ENCODE data around the gene SCARF2. TPM values are rescaled to one million over a fixed set of nuclear protein-coding genes. Genes with fewer than 3 reads are reported as not detected.
"Not testable (repeated sequence)": the region's sequence is repeated elsewhere in the genome, so short reads cannot be mapped to it uniquely, and the experiment has no call there.

The SCARF2 gene
- total RNA-seq, 2 experiments from 2014 or later = 2.5 to 3.1 TPM

- ChIA-PET CTCF (no interaction called here), POLR2A (no interaction called here)
- TF ChIP-seq, protein P1, sequence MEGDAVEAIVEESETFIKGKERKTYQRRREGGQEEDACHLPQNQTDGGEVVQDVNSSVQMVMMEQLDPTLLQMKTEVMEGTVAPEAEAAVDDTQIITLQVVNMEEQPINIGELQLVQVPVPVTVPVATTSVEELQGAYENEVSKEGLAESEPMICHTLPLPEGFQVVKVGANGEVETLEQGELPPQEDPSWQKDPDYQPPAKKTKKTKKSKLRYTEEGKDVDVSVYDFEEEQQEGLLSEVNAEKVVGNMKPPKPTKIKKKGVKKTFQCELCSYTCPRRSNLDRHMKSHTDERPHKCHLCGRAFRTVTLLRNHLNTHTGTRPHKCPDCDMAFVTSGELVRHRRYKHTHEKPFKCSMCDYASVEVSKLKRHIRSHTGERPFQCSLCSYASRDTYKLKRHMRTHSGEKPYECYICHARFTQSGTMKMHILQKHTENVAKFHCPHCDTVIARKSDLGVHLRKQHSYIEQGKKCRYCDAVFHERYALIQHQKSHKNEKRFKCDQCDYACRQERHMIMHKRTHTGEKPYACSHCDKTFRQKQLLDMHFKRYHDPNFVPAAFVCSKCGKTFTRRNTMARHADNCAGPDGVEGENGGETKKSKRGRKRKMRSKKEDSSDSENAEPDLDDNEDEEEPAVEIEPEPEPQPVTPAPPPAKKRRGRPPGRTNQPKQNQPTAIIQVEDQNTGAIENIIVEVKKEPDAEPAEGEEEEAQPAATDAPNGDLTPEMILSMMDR (IDR thresholded peaks at IDR 0.05) = no peak
- peaks cover 0 to 5% of the 10 kb centered on the region in 2 experiments for H3K27me3 ChIP-seq (ENCODE audit: control insufficient read depth in 1 of 2, insufficient read depth in 2 of 2, low read length in 2 of 2)
- H3K4me3 ChIP-seq (ENCODE audit: low read length) = no peak overlapping the region
- no peak overlapping the region for H3K4me3 Mint-ChIP-seq
- no peak for DNase-seq
- H3K27ac ChIP-seq (ENCODE audit: low read depth in 1 of 2, low read length in 2 of 2) = no peak overlapping the region
- intact Hi-C loops (cut with DNase I, micrococcal nuclease) = no loop called here
- H3K27ac Mint-ChIP-seq = no peak overlapping the region
- ATAC-seq (ENCODE audit: poor library complexity) = no peak
- H3K27me3 Mint-ChIP-seq = no peaks in the 10 kb centered on the region
- no peaks in the 10 kb centered on the region for H3K4me1 Mint-ChIP-seq (ENCODE audit: low read depth)
- no peaks in the 10 kb centered on the region for H3K36me3 ChIP-seq (ENCODE audit: insufficient read depth, low read length)
- peaks cover 4% of the 10 kb centered on the region for H3K36me3 Mint-ChIP-seq (ENCODE audit: low read depth)
- no peaks in the 10 kb centered on the region for H3K4me1 ChIP-seq (ENCODE audit: insufficient read depth, low read length)
- no peaks in the 10 kb centered on the region for H3K9me3 ChIP-seq (ENCODE audit: control insufficient read depth in 1 of 2, insufficient read depth in 1 of 2, low read length in 2 of 2)
- H3K9me3 Mint-ChIP-seq = no peaks in the 10 kb centered on the region
Observed at GRCh38 chr22:20412474-20413216, 25.0 kb downstream of the SCARF2 start.

DNA sequence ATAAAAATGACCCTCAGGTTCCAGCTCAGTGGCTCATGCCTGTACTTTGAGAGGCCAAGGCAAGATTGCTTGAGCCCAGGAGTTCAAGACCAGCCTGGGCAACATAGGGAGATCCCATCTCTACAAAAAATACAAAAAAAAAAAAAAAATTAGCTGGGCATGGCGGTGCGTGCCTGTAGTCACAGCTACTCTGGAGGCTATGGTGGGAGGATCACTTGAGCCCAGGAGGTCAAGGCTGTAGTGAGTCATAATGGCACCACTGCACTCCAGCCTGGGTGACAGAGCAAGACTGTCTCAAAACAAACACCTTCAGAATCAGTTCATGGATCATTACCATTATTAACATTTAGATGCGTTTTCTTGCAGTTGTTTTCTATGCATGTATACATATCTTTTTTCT is 28.2 kb downstream of the SCARF2 start:
- POLR2A ChIA-PET; H3K4me1 Mint-ChIP-seq (ENCODE audit: low read depth); intact Hi-C loops (cut with DNase I, micrococcal nuclease); ATAC-seq (ENCODE audit: poor library complexity); H3K27me3 ChIP-seq (ENCODE audit: control insufficient read depth in 1 of 2, insufficient read depth in 2 of 2, low read length in 2 of 2); DNase-seq; H3K4me1 ChIP-seq (ENCODE audit: insufficient read depth, low read length); H3K9me3 Mint-ChIP-seq; H3K4me3 ChIP-seq (ENCODE audit: low read length); H3K27ac ChIP-seq (ENCODE audit: low read depth in 1 of 2, low read length in 2 of 2); H3K27me3 Mint-ChIP-seq; H3K27ac Mint-ChIP-seq; H3K4me3 Mint-ChIP-seq; CTCF ChIA-PET; H3K9me3 ChIP-seq (ENCODE audit: control insufficient read depth in 1 of 2, insufficient read depth in 1 of 2, low read length in 2 of 2): not testable (repeated sequence)
- H3K36me3 ChIP-seq (ENCODE audit: insufficient read depth, low read length) = peaks cover 16% of the 10 kb centered on the region
- H3K36me3 Mint-ChIP-seq (ENCODE audit: low read depth) = peaks cover 24% of the 10 kb centered on the region

GRCh38 chr22:20408891-20409290 is 28.7 kb downstream of the SCARF2 start:
- Mint-ChIP-seq H3K4me1 (ENCODE audit: low read depth) (no peaks in the 10 kb centered on the region), H3K36me3 (ENCODE audit: low read depth) (peaks cover 27% of the 10 kb centered on the region), H3K9me3 (no peaks in the 10 kb centered on the region), H3K27ac (no peak overlapping the region), H3K27me3 (no peaks in the 10 kb centered on the region), H3K4me3 (no peak overlapping the region)
- no peaks in the 10 kb centered on the region for H3K9me3 ChIP-seq (ENCODE audit: control insufficient read depth in 1 of 2, insufficient read depth in 1 of 2, low read length in 2 of 2)
- no peak overlapping the region for H3K27ac ChIP-seq (ENCODE audit: low read depth in 1 of 2, low read length in 2 of 2)
- H3K36me3 ChIP-seq (ENCODE audit: insufficient read depth, low read length) = peaks cover 16% of the 10 kb centered on the region
- DNase-seq = no peak
- intact Hi-C loops (cut with DNase I, micrococcal nuclease) = no loop called here
- H3K27me3 ChIP-seq (ENCODE audit: control insufficient read depth in 1 of 2, insufficient read depth in 2 of 2, low read length in 2 of 2) = no peaks in the 10 kb centered on the region
- ChIA-PET CTCF (interaction anchor here (1.3 kb wide), 1 partner anchor 47 kb away, joined by 5 read pairs; no protein-coding TSS in a partner anchor), POLR2A (no interaction called here)
- TF ChIP-seq, protein P1 (IDR thresholded peaks at IDR 0.05) = no peak
- H3K4me1 ChIP-seq (ENCODE audit: insufficient read depth, low read length) = no peaks in the 10 kb centered on the region
- no peak overlapping the region for H3K4me3 ChIP-seq (ENCODE audit: low read length)
- no peak for ATAC-seq (ENCODE audit: poor library complexity)

DNA sequence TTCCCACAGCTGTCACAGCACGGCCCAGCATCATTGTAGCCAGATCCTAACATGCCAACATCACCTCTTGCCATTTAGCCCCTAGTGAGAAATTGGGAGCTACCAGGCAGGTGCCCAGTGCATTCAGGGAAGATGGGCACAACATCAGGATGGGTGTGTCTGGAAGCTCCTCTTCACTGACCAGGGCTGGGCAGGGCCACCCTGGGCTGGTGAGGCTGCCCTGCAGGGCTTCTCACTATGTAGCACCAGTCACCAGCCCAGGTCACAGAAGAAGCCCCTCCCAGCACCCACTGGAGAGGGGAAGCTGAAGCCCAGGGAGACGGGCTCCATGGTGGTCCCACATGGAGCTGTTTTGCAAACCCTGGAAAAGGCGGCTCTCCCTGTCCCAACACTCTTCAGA is 29.8 kb downstream of the SCARF2 start:
- Mint-ChIP-seq H3K4me1 (ENCODE audit: low read depth) (peaks cover 6% of the 10 kb centered on the region), H3K27me3 (no peaks in the 10 kb centered on the region), H3K36me3 (ENCODE audit: low read depth) (peaks cover 38% of the 10 kb centered on the region), H3K4me3 (no peak overlapping the region), H3K27ac (no peak overlapping the region), H3K9me3 (no peaks in the 10 kb centered on the region)
- intact Hi-C loops (cut with DNase I, micrococcal nuclease) = no loop called here
- no peak for ATAC-seq (ENCODE audit: poor library complexity)
- no peaks in the 10 kb centered on the region for H3K9me3 ChIP-seq (ENCODE audit: control insufficient read depth in 1 of 2, insufficient read depth in 1 of 2, low read length in 2 of 2)
- H3K27ac ChIP-seq (ENCODE audit: low read depth in 1 of 2, low read length in 2 of 2) = no peak overlapping the region
- CTCF ChIA-PET = interaction anchor here (0.6 to 1.3 kb wide), 4 partner anchors 11 to 163 kb away, joined by 3 to 5 read pairs (median 4); no protein-coding TSS in a partner anchor
- peaks cover 7% of the 10 kb centered on the region for H3K4me1 ChIP-seq (ENCODE audit: insufficient read depth, low read length)
- TF ChIP-seq, protein P1 (IDR thresholded peaks at IDR 0.05) = no peak
- peaks cover 27% of the 10 kb centered on the region for H3K36me3 ChIP-seq (ENCODE audit: insufficient read depth, low read length)
- no peaks in the 10 kb centered on the region for H3K27me3 ChIP-seq (ENCODE audit: control insufficient read depth in 1 of 2, insufficient read depth in 2 of 2, low read length in 2 of 2)
- DNase-seq = no peak
- POLR2A ChIA-PET = no interaction called here
- no peak overlapping the region for H3K4me3 ChIP-seq (ENCODE audit: low read length)
